GM21576 (cell line): ENCODE results near the gene TICAM1.
"Not testable (repeated sequence)": the region's sequence is repeated elsewhere in the genome, so short reads cannot be mapped to it uniquely, and the experiment has no call there.

ENCODE experiments used
- ATAC-seq: cut with Tn5 transposase; IDR thresholded peaks from one replicate; pipeline ENCODE4 v1.9.1; 2021; ENCODE audit warnings: mild to moderate bottlenecking, moderate library complexity; ENCODE audit not compliant: unreplicated experiment

Gene TICAM1

GRCh38 chr19:4845975-4846374 lies 14.5 kb upstream of the TICAM1 start:
- ATAC-seq: not testable (repeated sequence)

DNA sequence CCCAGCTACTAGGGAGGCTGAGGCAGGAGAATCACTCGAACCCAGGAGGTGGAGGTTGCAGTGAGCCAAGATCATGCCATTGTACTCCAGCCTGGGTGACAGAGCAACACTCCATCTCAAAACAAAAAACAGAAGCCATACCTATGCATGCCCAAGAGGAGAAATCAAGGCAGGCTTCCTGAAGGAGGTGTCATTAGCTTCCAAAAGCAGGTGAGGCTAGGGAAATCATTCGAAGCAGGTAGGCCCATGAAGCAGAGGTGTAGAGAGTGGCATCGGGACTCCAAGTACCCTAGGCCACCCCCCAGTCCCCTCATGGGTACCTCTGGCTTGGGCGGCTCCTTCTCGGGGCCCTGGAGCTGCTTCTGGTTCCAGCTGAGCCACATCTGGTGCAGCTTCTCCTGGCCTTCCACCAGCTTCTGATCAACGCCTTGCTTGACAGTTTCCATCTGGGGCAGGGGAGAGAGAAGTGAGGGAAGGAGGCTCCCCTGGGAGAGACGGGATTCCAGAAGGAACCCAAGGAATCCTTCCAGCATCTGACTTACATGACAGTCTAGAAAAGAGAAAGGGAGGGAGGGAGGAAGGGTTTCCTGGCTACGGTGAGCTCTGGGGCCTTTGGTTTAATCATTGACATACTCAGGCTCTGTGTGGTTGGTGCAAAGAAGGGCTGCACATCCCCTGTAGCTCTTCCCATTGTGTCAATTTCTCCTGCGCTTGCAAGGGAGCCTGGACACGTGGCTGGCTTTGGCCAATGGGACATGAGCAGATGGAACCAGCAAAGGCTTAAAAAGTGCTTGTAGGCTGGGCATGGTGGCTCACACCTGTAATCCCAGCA lies 13.1 kb upstream of the TICAM1 start:
- ATAC-seq: no peak

GRCh38 chr19:4843647-4843965 lies 12.1 kb upstream of the TICAM1 start:
- ATAC-seq: no peak

- no peak for ATAC-seq
Measured at GRCh38 chr19:4839192-4839591, 7.7 kb upstream of the TICAM1 start.

DNA sequence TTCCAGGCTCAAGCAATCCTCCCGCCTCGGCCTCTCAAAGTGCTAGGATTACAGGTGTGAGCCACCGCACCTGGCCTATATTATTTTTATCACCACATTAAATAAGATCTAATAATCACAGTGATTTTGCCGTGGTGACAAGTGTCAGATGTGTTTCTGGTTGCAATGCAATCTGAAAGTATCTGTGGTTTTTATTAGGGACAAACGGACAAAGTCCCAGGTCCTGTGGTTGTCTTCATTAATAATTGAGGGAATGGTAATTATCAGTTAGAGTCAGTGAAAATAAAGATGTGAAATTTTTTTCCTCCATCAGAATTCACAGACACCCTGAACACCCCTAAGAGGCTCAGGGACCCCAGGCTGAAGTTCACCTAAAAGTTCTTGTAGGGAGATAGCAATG lies 1.3 kb upstream of the TICAM1 start:
- ATAC-seq: no peak

- not testable (repeated sequence) for ATAC-seq
Measured at GRCh38 chr19:4831979-4832340, 448 bp upstream of the TICAM1 start.

- no peak for ATAC-seq
Measured at GRCh38 chr19:4830768-4831265, 695 bp downstream of the TICAM1 start.

GRCh38 chr19:4830332-4830731 lies 1.2 kb downstream of the TICAM1 start:
- ATAC-seq: no peak

DNA sequence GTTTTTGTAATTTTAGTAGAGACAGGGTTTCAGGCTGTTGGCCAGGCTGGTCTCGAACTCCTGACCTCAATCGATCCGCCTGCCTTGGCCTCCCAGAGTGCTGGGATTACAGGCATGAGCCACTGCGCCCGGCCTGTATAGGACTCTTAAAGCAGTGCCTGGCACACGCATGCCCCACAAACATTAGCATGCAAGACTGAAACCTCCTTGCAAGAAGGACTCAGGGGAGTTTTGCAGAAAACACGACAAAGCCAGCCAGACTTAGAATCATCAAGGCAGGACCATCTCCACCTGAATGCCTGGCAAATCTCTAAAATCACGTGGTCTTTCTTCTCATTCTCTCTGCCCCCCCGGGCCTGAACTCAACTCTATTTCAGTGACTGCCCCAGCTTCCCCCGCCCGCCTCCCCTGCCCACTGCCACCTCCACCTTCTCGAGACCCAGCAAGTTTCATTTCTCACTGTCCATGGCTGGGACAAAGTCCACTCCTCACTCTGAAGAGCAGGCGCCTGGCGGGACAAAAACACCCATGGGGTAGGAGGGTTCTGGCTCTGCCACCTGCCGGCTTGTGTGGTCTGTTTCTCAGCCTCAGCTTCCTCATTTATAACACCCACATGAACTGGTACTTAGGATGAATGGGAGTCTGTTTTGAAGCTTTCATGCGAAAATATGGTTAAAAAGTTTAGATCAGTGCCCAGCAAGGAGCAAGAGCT lies 2.4 kb downstream of the TICAM1 start:
- no peak for ATAC-seq

- ATAC-seq: no peak
Measured at GRCh38 chr19:4823577-4823976, 7.9 kb downstream of the TICAM1 start.

DNA sequence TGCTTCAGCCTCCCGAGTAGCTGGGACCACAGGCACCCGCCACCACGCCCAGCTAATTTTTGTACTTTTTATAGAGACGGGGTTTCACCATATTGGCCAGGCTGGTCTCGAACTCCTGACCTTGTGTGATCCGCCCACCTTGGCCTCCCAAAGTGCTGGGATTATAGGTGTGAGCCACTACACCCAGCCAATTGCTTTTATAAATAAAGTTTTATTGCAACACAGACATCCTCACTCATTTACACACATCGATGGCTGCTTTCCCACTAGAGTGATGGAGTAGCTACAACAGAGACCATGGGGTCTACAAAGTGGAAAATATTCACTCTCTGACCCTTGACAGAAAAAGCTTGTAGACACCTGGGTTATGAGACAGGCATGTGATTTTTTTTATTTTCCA lies 9.2 kb downstream of the TICAM1 start:
- ATAC-seq: not testable (repeated sequence)

DNA sequence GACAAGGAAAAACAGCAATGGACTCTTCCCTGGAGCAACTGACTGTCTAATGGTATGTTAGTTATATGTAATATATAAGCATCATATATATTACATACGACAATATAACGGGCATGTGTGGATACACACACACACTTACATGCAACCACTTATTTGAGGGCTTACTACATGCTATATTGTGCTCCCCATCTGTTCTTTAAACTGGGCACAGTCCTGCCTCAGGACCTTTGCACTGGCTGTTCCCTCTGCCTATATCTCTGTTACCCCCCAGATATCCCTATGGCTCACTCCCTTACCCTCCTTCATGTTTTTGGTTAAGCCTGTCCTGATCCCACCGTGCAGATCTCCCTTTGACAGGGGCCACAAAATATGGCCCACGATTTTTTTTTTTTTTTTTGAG lies 10.2 kb downstream of the TICAM1 start:
- ATAC-seq: no peak

DNA sequence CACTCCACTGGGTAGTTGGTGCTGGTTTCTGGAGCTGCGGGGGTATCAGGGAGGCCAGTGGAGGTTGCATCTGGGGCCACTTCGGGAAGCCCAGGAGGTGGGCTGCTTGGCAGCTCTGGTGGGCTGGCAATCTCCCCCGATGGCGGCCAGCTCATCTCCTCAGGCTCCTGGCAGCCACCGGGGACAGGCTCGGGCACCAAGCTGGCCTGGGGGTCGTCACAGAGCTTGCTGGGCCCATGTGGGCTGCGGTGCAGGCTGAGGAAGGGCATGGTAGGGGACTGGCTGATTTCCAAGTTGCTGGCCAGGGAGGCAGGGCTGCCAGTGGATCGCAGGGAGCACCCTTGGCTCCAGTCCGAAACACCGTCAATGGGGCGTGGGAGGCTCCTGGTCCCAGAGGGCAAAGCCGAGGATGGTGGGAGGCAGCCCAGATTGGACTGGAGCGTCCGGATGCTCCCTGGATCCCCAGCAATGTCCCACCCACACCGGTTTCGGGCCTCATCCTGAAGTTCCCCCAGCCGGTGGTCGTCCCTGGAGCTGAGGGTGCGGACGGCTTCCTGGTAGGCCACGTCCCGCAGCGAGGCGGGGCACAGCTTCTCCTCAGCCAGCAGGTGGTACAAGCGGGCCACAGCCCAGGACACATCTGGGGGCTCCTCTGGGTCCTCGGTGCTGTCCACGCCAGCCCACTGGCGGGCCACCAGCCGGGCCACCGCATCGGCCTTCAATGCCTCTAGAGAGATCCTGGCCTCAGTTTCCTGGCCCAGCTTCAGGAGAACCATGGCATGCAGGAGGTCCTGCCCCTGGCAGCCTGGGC lies 13.8 kb downstream of the TICAM1 start:
- ATAC-seq: no peak

DNA sequence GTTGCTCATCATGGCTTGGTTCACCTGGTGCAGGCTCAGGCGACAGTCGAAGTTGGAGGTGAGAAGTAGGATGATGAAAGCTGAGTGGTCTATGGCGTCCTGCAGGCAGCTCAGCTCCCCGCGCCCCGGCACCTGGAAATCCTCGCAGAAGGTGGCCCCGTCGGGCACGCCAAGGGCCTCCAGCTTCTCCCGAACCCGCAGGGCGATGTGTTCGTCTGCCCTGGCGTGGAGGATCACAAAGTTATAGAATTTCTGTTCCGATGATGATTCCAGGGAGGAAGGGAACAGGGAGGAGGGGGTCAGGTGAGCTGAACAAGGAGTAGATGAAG lies 14.6 kb downstream of the TICAM1 start:
- ATAC-seq: no peak

DNA sequence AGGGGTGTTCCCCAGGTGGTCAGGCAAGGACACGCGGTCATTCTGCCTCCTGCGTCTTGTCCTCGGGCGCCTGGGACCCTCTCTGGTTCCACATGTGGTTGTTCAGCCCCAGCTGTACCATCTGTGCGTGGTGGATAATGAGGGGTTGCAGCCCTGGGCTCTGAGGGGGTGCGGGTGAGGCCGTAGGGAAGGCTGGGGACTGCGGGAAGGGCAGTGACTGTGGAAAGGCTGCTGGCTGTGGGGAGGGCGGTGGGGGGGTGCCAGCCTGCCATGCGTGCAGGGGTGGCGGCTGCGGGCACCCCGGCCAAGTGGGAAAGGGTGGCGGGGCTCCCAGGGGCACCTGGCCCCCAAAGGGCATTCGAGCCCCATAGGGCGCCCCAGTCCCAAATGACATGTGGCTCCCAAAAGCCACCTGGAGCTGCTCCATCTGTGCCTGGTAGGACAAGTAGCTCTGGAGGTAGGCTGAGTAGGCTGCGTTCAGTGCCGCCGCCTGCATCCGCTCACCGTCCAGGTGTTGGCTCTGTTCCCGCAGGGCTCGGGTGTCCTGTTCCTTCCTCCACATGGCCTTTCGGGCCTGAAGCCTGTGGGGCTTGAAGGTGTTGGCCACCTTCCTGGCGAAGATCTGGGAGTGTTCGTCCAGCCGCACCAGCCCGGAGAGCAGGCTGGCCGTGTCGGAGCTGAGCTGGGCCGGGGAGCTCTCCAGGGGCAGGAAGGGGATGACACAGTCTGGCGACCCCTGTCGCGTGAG lies 15.1 kb downstream of the TICAM1 start:
- no peak for ATAC-seq

DNA sequence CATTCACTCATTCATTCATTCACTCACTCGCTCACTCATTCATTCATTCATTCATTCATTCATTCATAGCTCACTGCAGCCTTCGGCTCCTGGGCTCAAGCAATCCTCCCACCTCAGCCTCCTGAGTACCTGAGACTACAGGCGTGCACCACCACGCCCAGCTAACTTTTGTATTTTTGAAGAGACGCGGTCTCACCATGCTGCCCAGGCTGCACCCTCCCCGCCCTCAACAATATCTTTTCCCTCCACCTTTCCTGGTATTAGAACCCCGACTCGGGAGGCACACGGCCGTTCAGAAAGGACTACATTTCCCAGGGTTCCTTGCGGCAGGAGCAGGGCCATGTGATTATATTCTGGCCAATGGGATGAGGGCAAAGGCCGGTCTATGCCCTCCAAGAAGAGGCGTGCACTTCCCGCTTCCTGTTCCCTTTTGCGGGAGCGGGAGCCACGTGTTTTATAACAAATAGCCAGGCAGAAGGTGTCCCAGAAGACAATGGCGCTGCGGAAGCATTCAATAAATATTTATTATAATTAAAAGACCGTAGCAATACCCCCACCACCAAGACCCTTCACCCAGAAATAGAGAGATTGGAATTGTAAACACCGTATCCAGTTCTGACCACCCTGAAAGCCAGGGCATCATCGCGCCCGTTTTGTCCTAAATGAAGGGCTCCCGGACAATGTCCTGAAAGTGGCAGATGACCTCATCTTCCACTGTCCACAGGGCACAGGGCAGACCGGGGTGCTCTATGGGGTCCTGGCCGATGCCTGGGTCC lies 15.9 kb downstream of the TICAM1 start:
- no peak for ATAC-seq

DNA sequence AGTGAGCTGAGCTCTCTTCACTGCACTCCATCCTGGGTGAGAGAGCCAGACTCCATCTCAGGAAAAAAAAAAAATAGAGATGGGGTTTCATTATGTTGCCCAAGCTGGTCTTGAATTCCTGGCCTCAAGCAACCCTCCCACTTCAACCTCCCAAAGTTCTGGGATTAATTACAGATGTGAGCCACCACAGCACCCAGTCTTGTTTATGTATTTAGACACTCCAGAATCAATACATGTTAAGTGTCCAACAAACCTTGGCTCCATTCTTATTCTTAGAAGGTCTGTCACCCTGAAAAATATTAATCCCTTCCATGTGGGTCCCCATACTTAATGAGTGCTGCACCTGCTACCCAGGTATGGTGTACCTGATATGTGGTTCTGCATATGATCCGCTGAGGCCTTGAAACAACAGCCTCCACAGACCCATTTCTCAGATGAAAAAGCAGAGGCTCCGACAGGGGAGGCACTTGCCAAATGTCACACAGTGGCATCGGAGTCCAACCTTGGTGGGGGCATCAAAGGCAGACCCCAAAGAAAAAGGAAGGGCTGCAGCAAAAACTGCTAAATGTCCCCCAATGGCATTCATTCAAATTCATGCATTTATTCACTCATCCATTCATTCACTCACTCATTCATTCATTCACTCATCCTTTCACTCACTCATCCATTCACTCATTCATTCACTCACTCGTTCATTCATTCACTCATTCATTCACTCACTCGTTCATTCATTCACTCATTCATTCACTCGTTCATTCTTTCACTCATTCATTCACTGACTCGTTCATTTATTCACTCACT lies 16.7 kb downstream of the TICAM1 start:
- no peak for ATAC-seq

- ATAC-seq: no peak
Measured at GRCh38 chr19:4811328-4812131, 20.0 kb downstream of the TICAM1 start.

- no peak for ATAC-seq
Measured at GRCh38 chr19:4807188-4807587, 24.3 kb downstream of the TICAM1 start.
